KOPT-K1 (cell line): ENCODE results near the gene SNPH.
"Not testable (repeated sequence)": the region's sequence is repeated elsewhere in the genome, so short reads cannot be mapped to it uniquely, and the experiment has no call there.

Source experiments
- H3K27ac ChIP-seq: fragments of 200-600 bp; sonication (generic); 2 replicates; pipeline ENCODE4 v1.5.1; 2016; ENCODE audit warnings: antibody characterized with exemption, mild to moderate bottlenecking, low read depth, low read length; ENCODE audit not compliant: poor library complexity, severe bottlenecking
- H3K36me3 ChIP-seq: fragments of 200-600 bp; sonication (generic); 2 replicates; pipeline ENCODE4 v1.5.1; 2017; ENCODE audit warnings: antibody characterized with exemption, mild to moderate bottlenecking, low read length, moderate library complexity; ENCODE audit not compliant: insufficient read depth
- H3K9me3 ChIP-seq: fragments of 200-600 bp; sonication (generic); 2 replicates; pipeline ENCODE4 v1.5.1; 2017; ENCODE audit warnings: antibody characterized with exemption, low read length, mild to moderate bottlenecking; ENCODE audit not compliant: insufficient read depth, poor library complexity, severe bottlenecking

SNPH gene

DNA sequence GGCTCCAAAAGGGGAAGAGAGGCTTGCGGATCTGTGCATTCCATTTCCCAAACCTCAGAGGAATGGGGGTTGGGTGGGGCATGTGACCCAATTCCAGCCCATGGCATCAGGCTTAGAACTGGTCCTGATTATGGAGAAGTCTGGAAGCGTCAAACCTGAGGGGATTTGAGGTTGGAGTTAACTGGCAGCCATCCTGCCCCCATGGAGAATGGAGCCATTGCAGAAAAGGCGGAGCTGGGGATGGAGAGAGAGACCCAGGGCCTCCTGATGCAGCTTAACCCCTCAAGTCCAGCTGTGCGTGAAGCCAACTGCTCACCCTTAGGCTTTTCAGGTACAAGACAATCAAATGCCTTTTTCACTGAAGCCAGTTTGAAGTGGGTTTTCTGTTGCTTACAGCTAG is 72.7 kb downstream of the SNPH start:
- Histone ChIP-seq H3K36me3 (peaks cover 5% of the 10 kb centered on the region; the same call in 1 of the 2 replicates), H3K27ac (no peak overlapping the region), H3K9me3 (no peaks in the 10 kb centered on the region)

DNA sequence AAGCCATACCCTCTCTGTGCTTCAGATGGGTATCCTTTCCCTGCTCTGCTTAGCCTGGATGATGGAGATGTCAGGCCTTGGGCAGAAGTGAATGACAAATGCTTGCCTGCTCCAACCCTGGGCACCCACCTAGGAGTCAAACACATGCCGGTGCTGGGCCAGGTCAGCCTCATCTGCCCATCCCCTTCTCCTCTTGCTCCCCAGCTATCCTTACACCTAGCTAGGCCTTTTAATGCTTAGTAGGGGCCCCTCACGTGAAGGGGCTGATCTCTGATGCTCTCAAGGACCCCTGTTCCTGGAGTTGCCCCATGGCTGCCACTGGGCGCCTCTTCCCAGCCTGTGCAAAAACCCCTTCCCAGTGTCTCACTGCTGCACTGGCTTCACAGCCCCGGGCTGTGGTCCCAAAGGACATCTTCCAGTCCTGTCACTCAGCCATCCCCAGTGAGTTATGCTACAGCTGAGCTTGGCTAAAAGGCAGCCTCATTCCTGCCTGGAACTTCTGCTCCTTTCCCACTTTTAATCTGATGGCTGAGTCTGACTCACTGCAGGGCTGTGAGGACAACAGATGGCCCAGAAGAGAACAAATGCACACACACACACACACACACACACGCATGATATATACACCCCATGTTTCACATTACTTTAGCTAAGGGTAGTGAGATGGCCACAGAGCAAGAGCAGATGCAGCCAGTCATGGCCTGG is 75.6 kb downstream of the SNPH start:
- no peak overlapping the region for H3K27ac ChIP-seq
- peaks cover under 1% of the 10 kb centered on the region for H3K9me3 ChIP-seq
- 0 out of 2 replicates have a peak, but pooled peaks cover 5% of the 10 kb centered on the region for H3K36me3 ChIP-seq

GRCh38 chr20:1343446-1344124 is 77.5 kb downstream of the SNPH start:
- H3K27ac ChIP-seq, H3K36me3 ChIP-seq: not testable (repeated sequence)
- H3K9me3 ChIP-seq: peaks cover 19% of the 10 kb centered on the region

- Histone ChIP-seq H3K27ac (peak overlapping the region; percentile 19), H3K9me3 (peaks cover 31% of the 10 kb centered on the region), H3K36me3 (0 out of 2 replicates have a peak, but pooled peaks cover 5% of the 10 kb centered on the region)
These were observed 79.1 kb downstream of the SNPH start for GRCh38 chr20:1345030-1345755.

- Histone ChIP-seq H3K27ac (peak overlapping the region; percentile 19), H3K36me3 (peaks cover 10% of the 10 kb centered on the region; the same call in 1 of the 2 replicates), H3K9me3 (peaks cover 31% of the 10 kb centered on the region)
These were observed 79.6 kb downstream of the SNPH start for GRCh38 chr20:1345756-1346093.

DNA sequence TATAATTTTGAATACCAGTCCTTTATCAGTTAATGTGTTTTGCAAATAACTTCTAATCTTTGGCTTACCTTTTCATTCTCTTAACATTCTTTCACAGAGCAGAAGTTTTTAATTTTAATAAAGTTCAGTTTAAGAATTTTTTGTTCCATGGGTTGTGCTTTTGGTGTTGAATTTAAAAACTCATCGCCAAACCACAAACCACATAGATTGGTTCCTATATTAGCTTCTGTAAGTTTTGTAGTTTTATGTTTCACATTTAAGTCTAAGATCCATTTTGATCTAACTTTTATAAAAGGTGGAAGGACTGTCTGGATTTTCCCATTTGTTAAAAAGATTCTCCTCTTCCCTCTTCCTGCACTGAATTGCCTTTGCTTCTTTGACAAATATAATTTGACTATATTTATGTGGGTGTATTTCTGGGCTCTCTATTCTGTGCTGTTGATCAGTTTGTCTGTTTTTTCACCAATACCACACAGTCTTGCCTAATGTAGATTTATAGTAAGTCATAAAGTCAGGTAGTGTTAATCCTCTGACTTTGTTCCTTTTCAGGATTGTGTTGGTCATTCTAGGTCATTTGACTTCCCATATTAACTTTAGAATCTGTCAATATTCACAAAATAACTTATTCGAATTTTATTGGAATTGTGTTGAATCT is 80.3 kb downstream of the SNPH start:
- Histone ChIP-seq H3K9me3 (peaks cover 31% of the 10 kb centered on the region), H3K27ac (peak overlapping the region; percentile 19), H3K36me3 (peaks cover 6% of the 10 kb centered on the region; the same call in 1 of the 2 replicates)

GRCh38 chr20:1353956-1354355 is 87.9 kb downstream of the SNPH start:
- Histone ChIP-seq H3K27ac (no peak overlapping the region), H3K36me3 (peaks cover 54% of the 10 kb centered on the region), H3K9me3 (peaks cover 29% of the 10 kb centered on the region)

- Histone ChIP-seq H3K27ac (peak overlapping the region; percentile 51), H3K9me3 (peaks cover 20% of the 10 kb centered on the region), H3K36me3 (peaks cover 73% of the 10 kb centered on the region)
These were observed 92.0 kb downstream of the SNPH start for GRCh38 chr20:1357921-1358671.
